HCT116 (cell line): ENCODE data around the gene FAM13A. TPM values are rescaled to one million over a fixed set of nuclear protein-coding genes. Genes with fewer than 3 reads are reported as not detected.

Source experiments
- ATAC-seq: fragments of 200-7000 bp; cut with Tn5 transposase; 2 replicates; pipeline ENCODE4 v1.9.1; 2020; ENCODE audit warnings: mild to moderate bottlenecking, moderate library complexity
- BruUV-seq: library from RNA; stranded (reverse); fragments of 400-500 nt; replicated peaks from 2 replicates; lab custom pipeline; 2021; lab: Mats Ljungman, UMichigan
- CTCF ChIA-PET: fragments of 300-600 bp; sonication (Branson Sonifier 250); formaldehyde crosslinking; loops from one replicate; lab custom pipeline; 2021; ENCODE audit warnings: antibody characterized with exemption; lab: Charles Lee
- POLR2A ChIA-PET: fragments of 300-600, 350-600 bp; sonication (Branson Sonifier 250); formaldehyde crosslinking; loops from one replicate; lab custom pipeline; 2021; ENCODE audit warnings: antibody characterized with exemption; lab: Charles Lee
- RAD21 ChIA-PET, 2 experiments: fragments of 300-600 bp; sonication (Branson Sonifier 250); formaldehyde crosslinking; loops; one replicate each; lab custom pipeline; 2023; ENCODE audit warnings: low total read pairs in 2 of 2; ENCODE audit not compliant: uncharacterized antibody in 2 of 2, unreplicated experiment in 2 of 2, low non-redundant PET in 1 of 2; lab: Charles Lee
- DNase-seq: peaks from one replicate; pipeline ENCODE4 v3.0.0-alpha.2; 2010; ENCODE audit warnings: low read depth, low spot score
- H2AFZ ChIP-seq: fragments of 200-600 bp; shearing (Covaris generic), sonication (generic); 2 replicates; pipeline ENCODE4 v1.6.1; 2017; ENCODE audit warnings: low read depth, mixed run types, mixed read lengths, antibody characterized with exemption, low read length; ENCODE audit not compliant: poor library complexity, severe bottlenecking
- H3K27ac ChIP-seq: 2 replicates; pipeline ENCODE4 v1.5.1; 2012; ENCODE audit warnings: low read depth, low read length
- H3K27me3 ChIP-seq: fragments of 200-600 bp; sonication (generic); 2 replicates; pipeline ENCODE4 v1.6.1; 2016; ENCODE audit warnings: mixed run types, low read length, mixed read lengths; ENCODE audit not compliant: insufficient read depth
- H3K36me3 ChIP-seq, 2 experiments: fragments of 200-500 bp in 1 of 2; fragments of 200-600 bp in 1 of 2; sonication (Bioruptor generic) in 1 of 2; sonication (generic) in 1 of 2; 2 replicates each; pipeline versions ENCODE4 v1.5.1 to v1.6.1; 2014 to 2016; ENCODE audit warnings: low read length in 2 of 2, inconsistent platforms in 1 of 2, mixed read lengths in 1 of 2, mixed run types in 1 of 2; ENCODE audit not compliant: insufficient read depth in 2 of 2, control insufficient read depth in 1 of 2
- H3K4me1 ChIP-seq, 2 experiments: fragments of 200-600 bp in 1 of 2; sonication (generic) in 1 of 2; 2 replicates each; pipeline versions ENCODE4 v1.5.1 to v1.6.1; 2012 to 2017; ENCODE audit warnings: low read length in 2 of 2, inconsistent platforms in 1 of 2, mild to moderate bottlenecking in 1 of 2, mixed read lengths in 1 of 2, mixed run types in 1 of 2, moderate library complexity in 1 of 2; ENCODE audit not compliant: insufficient read depth in 2 of 2, control insufficient read depth in 1 of 2
- H3K4me2 ChIP-seq: fragments of 200-600 bp; sonication (generic); 2 replicates; pipeline ENCODE4 v1.6.1; 2017; ENCODE audit warnings: mixed run types, low read length, mixed read lengths
- H3K4me3 ChIP-seq, 2 experiments: fragments of 200-600 bp in 1 of 2; sonication (generic) in 1 of 2; replicated peaks in 1 of 2; 2 replicates each; pipeline ENCODE4 v1.5.1; 2011 to 2016; ENCODE audit warnings: low read length in 2 of 2, control low read depth in 1 of 2, low read depth in 1 of 2, mild to moderate bottlenecking in 1 of 2, mixed read lengths in 1 of 2, mixed run types in 1 of 2
- H3K79me2 ChIP-seq: fragments of 200-600 bp; sonication (generic); 2 replicates; pipeline ENCODE4 v1.6.1; 2017; ENCODE audit warnings: mild to moderate bottlenecking, mixed run types, low read length, moderate library complexity, mixed read lengths; ENCODE audit not compliant: insufficient read depth
- H3K9ac ChIP-seq: fragments of 200-600 bp; sonication (generic); 2 replicates; pipeline ENCODE4 v1.6.1; 2016; ENCODE audit warnings: low read length, mixed read lengths
- H3K9me2 ChIP-seq: fragments of 200-600 bp; sonication (generic), shearing (Covaris generic); 2 replicates; pipeline ENCODE4 v1.6.1; 2017; ENCODE audit warnings: mixed run types, mild to moderate bottlenecking, moderate library complexity; ENCODE audit not compliant: insufficient read depth
- H3K9me3 ChIP-seq, 2 experiments: fragments of 200-500 bp in 1 of 2; fragments of 200-600 bp in 1 of 2; sonication (Bioruptor generic) in 1 of 2; sonication (generic) in 1 of 2; 2 replicates each; pipeline ENCODE4 v1.6.1; 2014 to 2017; ENCODE audit warnings: low read length in 2 of 2, mixed read lengths in 2 of 2, inconsistent platforms in 1 of 2, low read depth in 1 of 2, mild to moderate bottlenecking in 1 of 2, mixed run types in 1 of 2, moderate library complexity in 1 of 2; ENCODE audit not compliant: control insufficient read depth in 1 of 2, insufficient read depth in 1 of 2
- H4K20me1 ChIP-seq: fragments of 200-600 bp; sonication (generic), shearing (Covaris generic); 2 replicates; pipeline ENCODE4 v1.6.1; 2017; ENCODE audit warnings: mixed run types, mild to moderate bottlenecking, moderate library complexity; ENCODE audit not compliant: insufficient read depth
- ATF3 ChIP-seq: IDR thresholded peaks from 2 replicates; pipeline ENCODE4 v1.6.1; 2012
- CEBPB ChIP-seq: IDR thresholded peaks from 2 replicates; pipeline ENCODE4 v1.6.1; 2012; ENCODE audit warnings: low read depth
- CTCF ChIP-seq, 3 experiments: fragments of 200-600 bp in 1 of 3; sonication (generic) in 1 of 3; IDR thresholded peaks in 2 of 3; conservative IDR thresholded peaks in 1 of 3; 2 replicates each; pipeline ENCODE4 v1.5.1; 2012 to 2017; ENCODE audit warnings: low read depth in 2 of 3, low read length in 2 of 3, antibody characterized with exemption in 1 of 3, borderline replicate concordance in 1 of 3, control low read depth in 1 of 3, mild to moderate bottlenecking in 1 of 3, mixed read lengths in 1 of 3, mixed run types in 1 of 3, moderate library complexity in 1 of 3; ENCODE audit not compliant: insufficient read depth in 1 of 3
- EGR1 ChIP-seq: IDR thresholded peaks from 2 replicates; pipeline ENCODE4 v1.6.1; 2012; ENCODE audit warnings: low read depth
- ELF1 ChIP-seq: IDR thresholded peaks from 2 replicates; pipeline ENCODE4 v1.6.1; 2012; ENCODE audit warnings: low read depth, borderline replicate concordance
- EZH2 ChIP-seq: fragments of 200-600 bp; sonication (generic); IDR thresholded peaks from 2 replicates; pipeline ENCODE4 v1.6.1; 2017; ENCODE audit warnings: antibody characterized with exemption, mixed run types
- EZH2phosphoT487 ChIP-seq: fragments of 200-600 bp; IDR thresholded peaks from 2 replicates; pipeline ENCODE4 v1.6.1; 2018; ENCODE audit warnings: antibody characterized with exemption, borderline replicate concordance
- FOSL1 ChIP-seq: IDR thresholded peaks from 2 replicates; pipeline ENCODE4 v1.6.1; 2012; ENCODE audit warnings: low read depth
- POLR2A ChIP-seq: IDR thresholded peaks from 2 replicates; pipeline ENCODE4 v1.7.0; 2011; ENCODE audit warnings: borderline replicate concordance; ENCODE audit not compliant: insufficient read depth, insufficient read length; ENCODE audit errors: extremely low read depth
- RAD21 ChIP-seq: IDR thresholded peaks from 2 replicates; pipeline ENCODE4 v1.6.1; 2012; ENCODE audit warnings: low read depth, mild to moderate bottlenecking
- SP1 ChIP-seq: IDR thresholded peaks from 2 replicates; pipeline ENCODE4 v1.6.1; 2012; ENCODE audit warnings: low read depth
- SRF ChIP-seq: IDR thresholded peaks from 2 replicates; pipeline ENCODE4 v1.6.1; 2012; ENCODE audit warnings: low read depth
- TCF7L2 ChIP-seq: IDR thresholded peaks from 2 replicates; pipeline ENCODE4 v1.7.0; 2011; ENCODE audit warnings: borderline replicate concordance, inconsistent platforms; ENCODE audit not compliant: insufficient read depth, insufficient read length; ENCODE audit errors: extremely low read depth
- YY1 ChIP-seq: IDR thresholded peaks from 2 replicates; pipeline ENCODE4 v1.6.1; 2011; ENCODE audit warnings: low read length, low read depth, moderate library complexity, mild to moderate bottlenecking; ENCODE audit not compliant: insufficient replicate concordance; ENCODE audit errors: extremely low read depth
- intact Hi-C: fragments of 100-400 bp; cut with micrococcal nuclease; formaldehyde crosslinking; loops from 2 replicates; pipeline ENCODE4 v1.10.0; 2022
- total RNA-seq: library from RNA; stranded (reverse); gene quantifications from one replicate; pipeline ENCODE4 v1.2.1, GENCODE V29; 2021; ENCODE audit not compliant: unreplicated experiment
- TF ChIP-seq, protein P1 (sequence below): IDR thresholded peaks from 2 replicates; pipeline ENCODE4 v1.6.1; 2012
- TF ChIP-seq, protein P2 (sequence below): IDR thresholded peaks from 2 replicates; pipeline ENCODE4 v1.6.1; 2012; ENCODE audit warnings: low read depth

FAM13A gene
- total RNA-seq, 1 experiment from 2014 or later: 17.2 TPM

DNA sequence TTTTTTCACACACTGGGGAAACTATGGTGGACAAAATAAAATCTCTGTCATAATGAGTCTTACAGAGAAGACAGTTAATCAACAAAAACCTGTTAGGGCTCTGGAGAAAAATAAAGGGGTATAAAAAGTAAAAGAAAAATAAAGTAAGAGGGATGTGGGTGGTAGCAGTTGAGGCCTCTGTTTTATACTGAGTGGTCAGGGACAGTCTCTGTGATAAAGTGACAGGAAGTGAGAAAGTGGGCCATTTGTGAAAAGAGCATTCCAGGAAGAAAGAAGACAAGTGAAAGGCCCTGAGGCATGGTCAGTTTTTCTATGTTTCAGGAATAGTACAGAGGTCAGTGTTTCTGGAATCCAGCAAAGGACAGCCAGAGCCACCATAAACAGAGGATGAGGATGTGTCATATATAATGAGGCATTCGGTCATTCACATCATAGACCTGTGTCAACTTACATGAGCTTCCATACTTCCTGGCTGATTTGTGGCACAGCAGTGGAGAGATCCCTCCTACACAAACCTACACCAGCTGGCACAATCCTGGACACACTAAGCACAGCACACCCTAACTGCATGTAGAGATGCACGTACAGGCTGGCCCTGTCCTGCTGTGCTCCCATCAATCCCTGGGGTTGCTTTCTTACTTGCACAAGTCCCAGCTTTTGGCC is 295.0 kb downstream of the FAM13A start:
- Histone ChIP-seq H2AFZ (no peak overlapping the region), H3K27me3 (no peaks in the 10 kb centered on the region), H3K27ac (no peak overlapping the region), H3K9me2 (no peaks in the 10 kb centered on the region), H3K4me3 (no peak overlapping the region), H3K4me2 (no peak overlapping the region), H3K79me2 (no peaks in the 10 kb centered on the region), H3K4me1 (peaks cover 0 to 8% of the 10 kb centered on the region in 2 experiments; a peak in 2 of 4 replicates), H3K9ac (no peak overlapping the region), H3K36me3 (no peaks in the 10 kb centered on the region), H3K9me3 (no peaks in the 10 kb centered on the region), H4K20me1 (no peaks in the 10 kb centered on the region)
- intact Hi-C loops: no loop called here
- DNase-seq (no peak), ATAC-seq (no peak)
- POLR2A ChIA-PET: no interaction called here
- TF ChIP-seq EZH2 (no peak), YY1 (no peak), CEBPB (no peak), ELF1 (no peak), EGR1 (no peak), ATF3 (no peak), EZH2phosphoT487 (no peak), POLR2A (no peak), CTCF (IDR thresholded peaks at IDR 0.05 in 2 of 3, conservative IDR thresholded peaks at IDR 0.05 in 1 of 3; ENCODE audit: borderline replicate concordance in 1 of 3, insufficient read depth in 1 of 3, low read depth in 2 of 3, low read length in 2 of 3) (no peak), RAD21 (no peak), TCF7L2 (no peak), SP1 (no peak), FOSL1 (no peak), SRF (no peak)
- TF ChIP-seq, protein P1, sequence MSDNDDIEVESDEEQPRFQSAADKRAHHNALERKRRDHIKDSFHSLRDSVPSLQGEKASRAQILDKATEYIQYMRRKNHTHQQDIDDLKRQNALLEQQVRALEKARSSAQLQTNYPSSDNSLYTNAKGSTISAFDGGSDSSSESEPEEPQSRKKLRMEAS: no peak
- TF ChIP-seq, protein P2, sequence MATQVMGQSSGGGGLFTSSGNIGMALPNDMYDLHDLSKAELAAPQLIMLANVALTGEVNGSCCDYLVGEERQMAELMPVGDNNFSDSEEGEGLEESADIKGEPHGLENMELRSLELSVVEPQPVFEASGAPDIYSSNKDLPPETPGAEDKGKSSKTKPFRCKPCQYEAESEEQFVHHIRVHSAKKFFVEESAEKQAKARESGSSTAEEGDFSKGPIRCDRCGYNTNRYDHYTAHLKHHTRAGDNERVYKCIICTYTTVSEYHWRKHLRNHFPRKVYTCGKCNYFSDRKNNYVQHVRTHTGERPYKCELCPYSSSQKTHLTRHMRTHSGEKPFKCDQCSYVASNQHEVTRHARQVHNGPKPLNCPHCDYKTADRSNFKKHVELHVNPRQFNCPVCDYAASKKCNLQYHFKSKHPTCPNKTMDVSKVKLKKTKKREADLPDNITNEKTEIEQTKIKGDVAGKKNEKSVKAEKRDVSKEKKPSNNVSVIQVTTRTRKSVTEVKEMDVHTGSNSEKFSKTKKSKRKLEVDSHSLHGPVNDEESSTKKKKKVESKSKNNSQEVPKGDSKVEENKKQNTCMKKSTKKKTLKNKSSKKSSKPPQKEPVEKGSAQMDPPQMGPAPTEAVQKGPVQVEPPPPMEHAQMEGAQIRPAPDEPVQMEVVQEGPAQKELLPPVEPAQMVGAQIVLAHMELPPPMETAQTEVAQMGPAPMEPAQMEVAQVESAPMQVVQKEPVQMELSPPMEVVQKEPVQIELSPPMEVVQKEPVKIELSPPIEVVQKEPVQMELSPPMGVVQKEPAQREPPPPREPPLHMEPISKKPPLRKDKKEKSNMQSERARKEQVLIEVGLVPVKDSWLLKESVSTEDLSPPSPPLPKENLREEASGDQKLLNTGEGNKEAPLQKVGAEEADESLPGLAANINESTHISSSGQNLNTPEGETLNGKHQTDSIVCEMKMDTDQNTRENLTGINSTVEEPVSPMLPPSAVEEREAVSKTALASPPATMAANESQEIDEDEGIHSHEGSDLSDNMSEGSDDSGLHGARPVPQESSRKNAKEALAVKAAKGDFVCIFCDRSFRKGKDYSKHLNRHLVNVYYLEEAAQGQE: no peak
- CTCF ChIA-PET: no interaction called here
- no TSS peak for BruUV-seq
- RAD21 ChIA-PET: no interaction called here
